Upper lobe of left lung (tissue), 6 donors: Measurements from ENCODE around the gene SDK2. TPM values are rescaled to one million over a fixed set of nuclear protein-coding genes. Genes with fewer than 3 reads are reported as not detected.
"Not testable (repeated sequence)": the region's sequence is repeated elsewhere in the genome, so short reads cannot be mapped to it uniquely, and the experiment has no call there.

Source experiments
- ATAC-seq, 2 donors: fragments of 200-7000 bp; cut with Tn5 transposase; one replicate each; pipeline ENCODE4 v1.9.1; 2022; ENCODE audit warnings: mild to moderate bottlenecking in 2 of 2, moderate library complexity in 2 of 2; ENCODE audit not compliant: low FRiP score in 2 of 2
- DNase-seq, 2 donors: peaks; one replicate each; pipeline ENCODE4 v3.0.0-alpha.2; 2019 to 2020
- H3K27ac ChIP-seq, 4 donors: fragments of 200-600 bp; sonication (generic); one replicate each; pipeline ENCODE4 v1.5.1; 2016 to 2019
- H3K27me3 ChIP-seq, 4 donors: fragments of 200-600 bp; sonication (generic); one replicate each; pipeline ENCODE4 v1.5.1; 2017 to 2019
- H3K36me3 ChIP-seq, 4 donors: fragments of 200-600 bp; sonication (generic); one replicate each; pipeline ENCODE4 v1.5.1; 2016 to 2019
- H3K4me1 ChIP-seq, 4 donors: fragments of 200-600 bp; sonication (generic); one replicate each; pipeline ENCODE4 v1.5.1; 2018 to 2019
- H3K4me3 ChIP-seq, 4 donors: fragments of 200-600 bp; sonication (generic); one replicate each; pipeline ENCODE4 v1.5.1; 2017 to 2019; ENCODE audit warnings: mild to moderate bottlenecking in 2 of 4, moderate library complexity in 1 of 4
- H3K9me3 ChIP-seq, 4 donors: fragments of 200-600 bp; sonication (generic); one replicate each; pipeline ENCODE4 v1.5.1; 2018 to 2019
- EP300 ChIP-seq, 4 donors: sonication (generic); formaldehyde crosslinking; IDR thresholded peaks; one replicate each; pipeline ENCODE4 v1.5.1; 2017; ENCODE audit warnings: antibody characterized with exemption in 4 of 4, control low read depth in 2 of 4
- POLR2A ChIP-seq, 4 donors: fragments of 450-650 bp; IDR thresholded peaks; one replicate each; pipeline ENCODE4 v1.5.1; 2016 to 2017; ENCODE audit warnings: antibody characterized with exemption in 4 of 4, mild to moderate bottlenecking in 2 of 4
- POLR2AphosphoS5 ChIP-seq, 2 donors: sonication (generic); formaldehyde crosslinking; IDR thresholded peaks; one replicate each; pipeline ENCODE4 v1.5.1; 2017; ENCODE audit warnings: antibody characterized with exemption in 2 of 2
- WGBS, 2 donors: methylation state at CpG; one replicate each; pipeline ENCODE4 v1.1.5; 2017 to 2018; 5-methylcytosine and 5-hydroxymethylcytosine counted together
- total RNA-seq, 6 donors: library from RNA; depleted of rRNA in 4 of 6; stranded (reverse); fragments of >200 nt in 4 of 6; gene quantifications; one replicate each; pipeline versions ENCODE4 v1.1.0 to v1.2.1, GENCODE V29; 2016 to 2021
- TF ChIP-seq, protein P1 (sequence below), 6 experiments: fragments of 450-650 bp in 4 of 6; fragments of 200-600 bp in 2 of 6; sonication (generic) in 2 of 6; IDR thresholded peaks; one replicate each; pipeline ENCODE4 v1.5.1; 2016 to 2019; ENCODE audit warnings: antibody characterized with exemption in 6 of 6
- donor health status: DM: no; HTN: no; CAD: no; lungs with moderate emphysema.
- donor health status: DM: no; HTN: yes; CAD: no; lungs with severe emphysema.

The SDK2 gene
- total RNA-seq, 6 donors from 2014 or later: 1.2 to 7.3 (median 2.9) TPM

DNA sequence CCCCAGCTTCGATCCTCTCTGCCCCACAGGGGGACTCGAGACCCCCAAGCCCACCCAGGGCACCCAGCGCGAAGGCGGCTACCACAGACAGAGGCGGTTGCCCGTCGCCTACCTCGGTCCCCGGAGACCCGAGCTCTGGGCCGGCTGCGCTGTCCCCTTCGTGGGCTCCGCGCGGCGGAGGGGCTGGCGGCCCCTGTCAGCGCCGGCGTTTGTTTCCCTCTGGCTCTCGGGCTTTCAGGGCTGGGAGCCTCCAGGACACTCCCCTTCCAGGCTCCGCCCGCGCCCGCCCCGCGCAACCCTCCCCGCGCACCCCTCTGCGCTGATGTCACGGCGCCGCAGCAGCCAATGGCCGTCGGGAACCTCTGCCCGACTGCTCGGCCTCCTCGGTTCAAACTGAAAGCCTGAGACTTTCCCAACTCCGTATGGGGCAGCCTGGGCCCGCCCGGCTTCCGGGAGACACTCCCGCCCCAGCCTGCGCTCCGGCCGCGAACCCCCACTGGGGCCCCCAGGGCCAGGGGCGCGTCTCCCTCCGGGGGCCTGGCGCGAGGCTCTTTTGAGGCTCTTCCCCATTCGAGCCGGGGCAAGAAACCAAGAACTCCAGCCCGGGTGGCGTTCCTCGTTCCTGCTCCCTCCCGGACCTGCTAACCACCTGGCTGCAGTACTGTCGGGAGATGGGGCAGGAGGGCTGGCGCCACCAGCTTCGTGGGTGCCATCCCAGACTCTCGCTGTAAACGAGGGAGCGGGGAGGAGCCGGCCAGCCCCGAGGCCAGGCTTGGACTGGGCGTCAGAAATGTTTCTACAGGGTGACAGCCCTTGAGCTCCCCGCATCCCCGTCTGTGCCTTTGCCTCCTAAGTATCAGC is 332.2 kb downstream of the SDK2 start, which contains the start of gene CDC42EP4:
Gene CDC42EP4 (minus strand): TSS at position 221 of the 861 bp plus-strand sequence. CDS start 25,501 bp downstream, outside the sequence.
- 0 to 3% methylated on average over 26 to 54 of the region's 71 CpGs for WGBS, 2 donors
- Histone ChIP-seq H3K27me3 (no peaks in the 10 kb centered on the region), H3K9me3 (no peaks in the 10 kb centered on the region), H3K27ac (peak within 1 kb of the TSS; percentile 97 to 100 (median 98)), H3K4me1 (peaks cover 34 to 43% (median 36%) of the 10 kb centered on the region in 4 donors), H3K4me3 (peak within 1 kb of the TSS; percentile 89 to 100 (median 100)), H3K36me3 (no peaks in the 10 kb centered on the region)
- DNase-seq (peak; percentile 97 to 100), ATAC-seq (peak; percentile 94 to 95)
- peak; percentile 84 to 98 for TF ChIP-seq POLR2AphosphoS5 (IDR thresholded peaks at IDR 0.05)
- TF ChIP-seq POLR2A (IDR thresholded peaks at IDR 0.05): peak; percentile 64 to 99 (median 98)
- TF ChIP-seq, protein P1, sequence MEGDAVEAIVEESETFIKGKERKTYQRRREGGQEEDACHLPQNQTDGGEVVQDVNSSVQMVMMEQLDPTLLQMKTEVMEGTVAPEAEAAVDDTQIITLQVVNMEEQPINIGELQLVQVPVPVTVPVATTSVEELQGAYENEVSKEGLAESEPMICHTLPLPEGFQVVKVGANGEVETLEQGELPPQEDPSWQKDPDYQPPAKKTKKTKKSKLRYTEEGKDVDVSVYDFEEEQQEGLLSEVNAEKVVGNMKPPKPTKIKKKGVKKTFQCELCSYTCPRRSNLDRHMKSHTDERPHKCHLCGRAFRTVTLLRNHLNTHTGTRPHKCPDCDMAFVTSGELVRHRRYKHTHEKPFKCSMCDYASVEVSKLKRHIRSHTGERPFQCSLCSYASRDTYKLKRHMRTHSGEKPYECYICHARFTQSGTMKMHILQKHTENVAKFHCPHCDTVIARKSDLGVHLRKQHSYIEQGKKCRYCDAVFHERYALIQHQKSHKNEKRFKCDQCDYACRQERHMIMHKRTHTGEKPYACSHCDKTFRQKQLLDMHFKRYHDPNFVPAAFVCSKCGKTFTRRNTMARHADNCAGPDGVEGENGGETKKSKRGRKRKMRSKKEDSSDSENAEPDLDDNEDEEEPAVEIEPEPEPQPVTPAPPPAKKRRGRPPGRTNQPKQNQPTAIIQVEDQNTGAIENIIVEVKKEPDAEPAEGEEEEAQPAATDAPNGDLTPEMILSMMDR (IDR thresholded peaks at IDR 0.05): peak in 1 of 6 experiments; percentile 13
- TF ChIP-seq EP300 (IDR thresholded peaks at IDR 0.05): peak in 1 of 4 donors; percentile 8

DNA sequence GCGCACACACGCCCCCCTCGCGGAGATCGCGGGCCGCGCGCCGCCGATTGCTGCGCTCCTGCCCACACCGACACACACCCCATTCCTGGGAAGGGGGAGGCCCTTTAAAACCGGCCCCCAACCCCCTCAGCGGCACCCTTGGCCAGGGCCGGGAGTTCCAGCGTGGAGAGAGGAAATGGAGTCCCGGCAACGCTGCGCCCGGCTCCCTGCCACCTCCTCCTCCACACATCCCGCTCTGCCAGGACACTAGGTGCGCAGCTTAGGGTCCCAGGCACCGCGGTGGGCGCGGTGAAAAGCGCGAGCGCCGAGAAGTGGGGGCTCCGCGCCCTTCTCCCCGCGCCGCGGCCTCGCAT is 332.8 kb downstream of the SDK2 start:
- WGBS, 2 donors: 0% methylated on average over 14 of the region's 38 CpGs; no CpG with 5 or more reads in 1 of the 2 donors
- H3K9me3 ChIP-seq: no peaks in the 10 kb centered on the region
- H3K27ac ChIP-seq: peak overlapping the region; percentile 97 to 100 (median 98)
- ATAC-seq (peak; percentile 6 to 49), DNase-seq (peak in 1 of 2 donors; percentile 92)
- no peak for TF ChIP-seq POLR2AphosphoS5 (IDR thresholded peaks at IDR 0.05)
- TF ChIP-seq, protein P1 (IDR thresholded peaks at IDR 0.05): no peak
- no peak for TF ChIP-seq POLR2A (IDR thresholded peaks at IDR 0.05)
- no peak for TF ChIP-seq EP300 (IDR thresholded peaks at IDR 0.05)
- peaks cover 40 to 49% (median 42%) of the 10 kb centered on the region in 4 donors for H3K4me1 ChIP-seq
- H3K36me3 ChIP-seq: peaks cover 0 to 2% (median 0%) of the 10 kb centered on the region in 4 donors
- peak overlapping the region; percentile 89 to 100 (median 100) for H3K4me3 ChIP-seq
- H3K27me3 ChIP-seq: no peaks in the 10 kb centered on the region

DNA sequence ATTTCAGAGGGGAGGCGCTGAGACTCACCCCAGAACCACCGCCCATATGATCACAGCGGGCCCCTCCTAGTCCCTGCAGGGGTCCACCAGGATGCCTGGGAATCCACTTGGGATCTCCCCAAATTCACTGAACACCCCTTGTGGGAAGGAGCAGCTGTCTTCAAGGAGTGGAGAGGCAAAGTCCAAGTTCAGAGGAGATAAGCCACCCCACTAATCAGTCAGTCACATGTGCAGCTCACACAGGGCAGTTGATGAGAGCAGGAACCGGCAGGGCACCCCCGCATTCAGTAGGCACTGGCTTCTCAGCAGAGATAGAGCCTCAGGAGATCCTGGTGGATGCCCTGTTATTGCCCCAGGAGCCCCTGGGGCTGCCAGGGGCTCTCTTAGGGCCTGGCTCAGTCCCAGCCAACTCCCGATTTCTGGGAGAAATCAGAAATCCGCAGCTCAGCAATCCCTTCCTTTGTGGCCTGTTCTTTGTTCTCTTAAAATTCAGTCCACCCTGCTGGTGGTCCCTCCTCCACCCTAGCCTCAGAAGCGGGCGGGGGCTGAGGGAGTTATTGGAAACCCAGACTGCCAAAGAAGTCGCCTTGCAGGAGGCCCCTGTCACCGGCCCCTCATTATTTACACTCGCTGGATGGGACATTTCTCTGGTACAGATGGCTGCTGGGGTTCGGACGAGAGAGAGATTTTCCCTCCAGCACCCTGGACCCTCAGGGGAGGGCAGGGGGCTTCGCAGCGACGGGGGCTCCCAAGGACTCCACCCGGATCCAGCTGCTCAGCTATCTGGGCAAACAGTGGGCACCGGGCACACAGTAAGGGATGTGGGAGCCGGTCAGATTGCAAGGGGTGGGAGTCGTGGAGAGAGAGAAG is 334.3 kb downstream of the SDK2 start:
- H3K27me3 ChIP-seq: no peaks in the 10 kb centered on the region
- ATAC-seq (no peak), DNase-seq (peak in 1 of 2 donors; percentile 67)
- no peaks in the 10 kb centered on the region for H3K9me3 ChIP-seq
- H3K36me3 ChIP-seq: peaks cover 0 to 3% (median 0%) of the 10 kb centered on the region in 4 donors
- peaks cover 51 to 63% (median 55%) of the 10 kb centered on the region in 4 donors for H3K4me1 ChIP-seq
- 8 to 15% methylated on average over 12 to 21 of the region's 21 CpGs for WGBS, 2 donors
- TF ChIP-seq EP300 (IDR thresholded peaks at IDR 0.05) (no peak), POLR2AphosphoS5 (IDR thresholded peaks at IDR 0.05) (peak in 1 of 2 donors; percentile 21)
- H3K27ac ChIP-seq: peak overlapping the region; percentile 97 to 100 (median 98)
- peak overlapping the region; percentile 89 to 100 (median 100) for H3K4me3 ChIP-seq

DNA sequence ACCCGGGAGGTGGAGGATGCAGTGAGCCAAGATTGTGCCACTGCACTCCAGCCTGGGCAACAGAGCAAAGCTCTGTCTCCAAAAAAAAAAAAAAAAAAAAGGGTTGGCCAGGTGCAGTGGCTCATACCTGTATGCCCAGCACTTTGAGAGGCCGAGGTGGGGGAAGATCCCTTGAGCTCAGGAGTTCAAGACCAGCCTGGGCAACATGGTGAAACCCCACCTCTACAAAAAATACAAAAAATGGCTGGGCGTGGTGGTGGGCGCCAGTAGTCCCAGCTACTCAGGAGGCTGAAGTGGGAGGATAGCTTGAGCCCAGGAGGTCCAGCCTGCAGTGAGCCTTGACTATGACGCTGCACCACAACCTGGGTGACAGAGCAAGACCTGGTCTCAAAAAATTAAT is 335.3 kb downstream of the SDK2 start:
- Histone ChIP-seq H3K4me1 (peaks cover 61 to 72% (median 65%) of the 10 kb centered on the region in 4 donors), H3K27ac (peak overlapping the region; percentile 97 to 100 (median 98)), H3K4me3 (peak overlapping the region in 3 of 4 donors; percentile 89 to 100 (median 99))
- H3K36me3 ChIP-seq, DNase-seq, H3K27me3 ChIP-seq, H3K9me3 ChIP-seq, ATAC-seq: not testable (repeated sequence)
- WGBS, 2 donors: 66 to 73% methylated on average over 5 of the region's 5 CpGs

DNA sequence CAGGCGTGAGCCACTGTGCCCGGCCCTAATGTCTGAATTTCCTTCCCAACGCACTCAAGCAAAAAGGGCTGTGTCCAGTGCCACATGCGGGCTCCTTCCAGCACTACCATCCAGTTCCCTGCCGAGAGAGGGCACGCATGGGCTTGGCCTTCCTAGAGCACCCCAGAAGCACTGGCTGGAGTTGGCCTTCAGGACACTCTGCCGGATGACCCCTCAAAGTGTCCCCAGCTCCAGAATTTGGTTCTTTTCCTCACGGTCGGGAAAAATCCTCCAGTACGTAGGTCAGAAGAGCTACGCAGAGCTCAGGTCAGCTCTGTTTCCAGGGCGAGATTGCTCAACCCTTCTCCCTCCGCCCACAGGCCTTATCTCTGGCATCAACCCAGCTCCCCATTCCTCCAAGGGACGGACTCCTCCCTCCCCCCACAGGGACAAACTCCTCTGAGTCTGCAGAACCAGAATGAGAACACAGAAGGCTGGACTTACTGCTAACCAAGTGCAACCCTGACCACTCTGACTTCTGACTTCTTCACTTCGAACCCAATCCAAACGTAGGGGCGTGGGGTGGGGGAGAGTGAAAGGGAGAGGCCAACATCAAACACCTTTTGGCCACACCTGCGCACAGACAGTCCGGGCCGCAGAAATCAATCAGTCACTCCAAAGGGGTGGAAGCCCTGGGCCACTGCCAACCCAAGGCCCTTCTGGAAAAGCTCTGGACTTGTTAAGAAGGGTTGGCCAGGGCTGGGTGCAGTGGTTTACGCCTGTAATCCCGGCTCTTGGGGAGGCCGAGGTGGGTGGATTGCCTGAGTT is 336.0 kb downstream of the SDK2 start:
- Histone ChIP-seq H3K4me1 (peaks cover 68 to 80% (median 68%) of the 10 kb centered on the region in 4 donors), H3K27me3 (no peaks in the 10 kb centered on the region), H3K36me3 (peaks cover 0 to 3% (median 0%) of the 10 kb centered on the region in 4 donors), H3K4me3 (peak overlapping the region; percentile 24 to 100 (median 94)), H3K9me3 (no peaks in the 10 kb centered on the region), H3K27ac (peak overlapping the region; percentile 97 to 100 (median 98))
- 17 to 36% methylated on average over 20 to 22 of the region's 23 CpGs for WGBS, 2 donors
- ATAC-seq (peak in 1 of 2 donors; percentile 74), DNase-seq (peak in 1 of 2 donors; percentile 92)
- TF ChIP-seq POLR2AphosphoS5 (IDR thresholded peaks at IDR 0.05) (peak; percentile 88 to 90), POLR2A (IDR thresholded peaks at IDR 0.05) (peak in 3 of 4 donors; percentile 35 to 73 (median 65)), EP300 (IDR thresholded peaks at IDR 0.05) (peak in 3 of 4 donors; percentile 64 to 74 (median 74))
- TF ChIP-seq, protein P1 (IDR thresholded peaks at IDR 0.05): peak in 2 of 6 experiments; percentile 5 to 24
